Transverse colon (tissue), 4 donors: ENCODE measurements around the gene EYA4. TPM values are rescaled to one million over a fixed set of nuclear protein-coding genes. Genes with fewer than 3 reads are reported as not detected.

Source experiments
- DNase-seq: peaks from one replicate; pipeline ENCODE4 v3.0.0-alpha.2; 2019
- H3K27ac ChIP-seq, 4 donors: fragments of 200-600 bp; sonication (generic); 2 replicates each; pipeline ENCODE4 v1.5.1; 2016 to 2018; ENCODE audit warnings: inconsistent platforms in 4 of 4
- H3K27me3 ChIP-seq: fragments of 200-600 bp; sonication (generic); 2 replicates; pipeline ENCODE4 v1.5.1; 2017; ENCODE audit warnings: inconsistent platforms
- H3K36me3 ChIP-seq, 4 donors: fragments of 200-600 bp; sonication (generic); 2 replicates each; pipeline ENCODE4 v1.5.1; 2017 to 2019; ENCODE audit warnings: inconsistent platforms in 4 of 4
- H3K4me1 ChIP-seq, 4 donors: fragments of 200-600 bp; sonication (generic); 2 replicates each; pipeline ENCODE4 v1.5.1; 2017 to 2020; ENCODE audit warnings: inconsistent platforms in 4 of 4
- H3K4me3 ChIP-seq, 4 donors: fragments of 200-600 bp; sonication (generic); 1 replicate in 1 of 4; 2 replicates in 3 of 4; pipeline versions ENCODE4 v1.5.1 to v1.6.1; 2017 to 2019; ENCODE audit warnings: inconsistent platforms in 4 of 4
- H3K9me3 ChIP-seq, 2 donors: fragments of 200-600 bp; sonication (generic); 2 replicates each; pipeline ENCODE4 v1.5.1; 2017 to 2019; ENCODE audit warnings: inconsistent platforms in 2 of 2
- EP300 ChIP-seq: sonication (generic); formaldehyde crosslinking; IDR thresholded peaks from one replicate; pipeline ENCODE4 v1.6.1; 2017; ENCODE audit warnings: antibody characterized with exemption, low read depth
- POLR2A ChIP-seq: fragments of 450-650 bp; IDR thresholded peaks from one replicate; pipeline ENCODE4 v1.6.1; 2016; ENCODE audit warnings: antibody characterized with exemption, mild to moderate bottlenecking, moderate library complexity
- POLR2AphosphoS5 ChIP-seq, 3 donors: sonication (generic); formaldehyde crosslinking; IDR thresholded peaks; one replicate each; pipeline ENCODE4 v1.6.1; 2016; ENCODE audit warnings: antibody characterized with exemption in 3 of 3
- WGBS, 2 donors: methylation state at CpG; one replicate each; pipeline ENCODE4 v1.1.5; 2018; ENCODE audit warnings: low coverage in 1 of 2; 5-methylcytosine and 5-hydroxymethylcytosine counted together
- in situ Hi-C, 4 donors: fragments of 200-750 bp; cut with MboI; loops; one replicate each; pipeline versions ENCODE4 v1.15.0 to v1.15.1; 2017; ENCODE audit warnings: low sequenced_read_pairs in 3 of 4, low pct_ligation_motif_present in 1 of 4, low pct_unique_long_range_greater_than_20kb in 1 of 4
- intact Hi-C: fragments of 100-400 bp; cut with DNase I; formaldehyde crosslinking; loops from one replicate; pipeline ENCODE4 v1.15.1; 2023; ENCODE audit warnings: low total_unique reads
- total RNA-seq, 4 donors: library from RNA; depleted of rRNA; stranded (reverse); fragments of >200 nt; gene quantifications; one replicate each; pipeline ENCODE4 v1.1.0, GENCODE V29; 2016
- TF ChIP-seq, protein P1 (sequence below), 5 experiments: fragments of 200-600 bp in 3 of 5; fragments of 450-650 bp in 2 of 5; sonication (generic) in 3 of 5; IDR thresholded peaks; 1 replicate in 2 of 5; 2 replicates in 3 of 5; pipeline ENCODE4 v1.5.1; 2016 to 2017; ENCODE audit warnings: antibody characterized with exemption in 5 of 5, inconsistent platforms in 3 of 5, mild to moderate bottlenecking in 2 of 5, moderate library complexity in 1 of 5

The EYA4 gene
- total RNA-seq, 4 donors from 2014 or later, result 0.27 to 0.64 TPM; not detected in 2

DNA sequence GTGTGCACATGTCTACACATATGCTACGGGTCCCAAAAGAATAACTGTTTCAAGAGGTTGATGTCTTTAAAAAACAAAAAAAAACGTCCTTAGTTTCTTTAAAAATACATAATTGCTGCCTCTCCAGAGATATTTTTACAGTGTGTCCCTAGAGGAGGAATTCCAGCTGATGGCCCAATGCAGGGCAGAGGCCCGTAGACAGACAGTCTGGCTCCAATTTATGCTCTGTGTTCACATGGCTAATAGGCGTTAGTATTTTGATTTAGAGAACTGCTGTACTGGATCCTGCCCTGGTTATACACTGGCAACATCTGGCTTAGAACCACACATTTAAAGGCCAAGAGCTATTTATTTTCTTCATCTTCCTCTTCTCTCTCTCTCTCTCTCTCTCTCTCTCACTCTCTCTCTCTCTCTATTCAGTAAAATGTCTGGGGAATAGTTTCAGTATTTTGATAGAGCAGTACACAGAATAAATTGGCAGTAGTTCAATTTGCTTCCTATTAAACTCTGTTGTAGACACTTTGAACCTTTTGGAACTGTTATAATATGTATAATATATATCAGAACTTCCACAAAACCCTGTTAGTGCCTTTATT is 260.6 kb downstream of the EYA4 start:
- no peak for DNase-seq
- no peaks in the 10 kb centered on the region for H3K36me3 ChIP-seq
- no peak overlapping the region for H3K4me3 ChIP-seq
- intact Hi-C loops (no loop called here), in situ Hi-C loops (no loop called here)
- WGBS, 2 donors, result 50 to 57% methylated on average over 4 of the region's 4 CpGs
- H3K4me1 ChIP-seq, result peaks cover 0 to 13% (median 0%) of the 10 kb centered on the region in 4 donors
- no peaks in the 10 kb centered on the region for H3K9me3 ChIP-seq
- no peak overlapping the region for H3K27ac ChIP-seq
- H3K27me3 ChIP-seq, result no peaks in the 10 kb centered on the region
- TF ChIP-seq, protein P1, sequence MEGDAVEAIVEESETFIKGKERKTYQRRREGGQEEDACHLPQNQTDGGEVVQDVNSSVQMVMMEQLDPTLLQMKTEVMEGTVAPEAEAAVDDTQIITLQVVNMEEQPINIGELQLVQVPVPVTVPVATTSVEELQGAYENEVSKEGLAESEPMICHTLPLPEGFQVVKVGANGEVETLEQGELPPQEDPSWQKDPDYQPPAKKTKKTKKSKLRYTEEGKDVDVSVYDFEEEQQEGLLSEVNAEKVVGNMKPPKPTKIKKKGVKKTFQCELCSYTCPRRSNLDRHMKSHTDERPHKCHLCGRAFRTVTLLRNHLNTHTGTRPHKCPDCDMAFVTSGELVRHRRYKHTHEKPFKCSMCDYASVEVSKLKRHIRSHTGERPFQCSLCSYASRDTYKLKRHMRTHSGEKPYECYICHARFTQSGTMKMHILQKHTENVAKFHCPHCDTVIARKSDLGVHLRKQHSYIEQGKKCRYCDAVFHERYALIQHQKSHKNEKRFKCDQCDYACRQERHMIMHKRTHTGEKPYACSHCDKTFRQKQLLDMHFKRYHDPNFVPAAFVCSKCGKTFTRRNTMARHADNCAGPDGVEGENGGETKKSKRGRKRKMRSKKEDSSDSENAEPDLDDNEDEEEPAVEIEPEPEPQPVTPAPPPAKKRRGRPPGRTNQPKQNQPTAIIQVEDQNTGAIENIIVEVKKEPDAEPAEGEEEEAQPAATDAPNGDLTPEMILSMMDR (IDR thresholded peaks at IDR 0.05), result no peak
- TF ChIP-seq POLR2AphosphoS5 (IDR thresholded peaks at IDR 0.05), result no peak
- no peak for TF ChIP-seq EP300
- TF ChIP-seq POLR2A, result no peak

DNA sequence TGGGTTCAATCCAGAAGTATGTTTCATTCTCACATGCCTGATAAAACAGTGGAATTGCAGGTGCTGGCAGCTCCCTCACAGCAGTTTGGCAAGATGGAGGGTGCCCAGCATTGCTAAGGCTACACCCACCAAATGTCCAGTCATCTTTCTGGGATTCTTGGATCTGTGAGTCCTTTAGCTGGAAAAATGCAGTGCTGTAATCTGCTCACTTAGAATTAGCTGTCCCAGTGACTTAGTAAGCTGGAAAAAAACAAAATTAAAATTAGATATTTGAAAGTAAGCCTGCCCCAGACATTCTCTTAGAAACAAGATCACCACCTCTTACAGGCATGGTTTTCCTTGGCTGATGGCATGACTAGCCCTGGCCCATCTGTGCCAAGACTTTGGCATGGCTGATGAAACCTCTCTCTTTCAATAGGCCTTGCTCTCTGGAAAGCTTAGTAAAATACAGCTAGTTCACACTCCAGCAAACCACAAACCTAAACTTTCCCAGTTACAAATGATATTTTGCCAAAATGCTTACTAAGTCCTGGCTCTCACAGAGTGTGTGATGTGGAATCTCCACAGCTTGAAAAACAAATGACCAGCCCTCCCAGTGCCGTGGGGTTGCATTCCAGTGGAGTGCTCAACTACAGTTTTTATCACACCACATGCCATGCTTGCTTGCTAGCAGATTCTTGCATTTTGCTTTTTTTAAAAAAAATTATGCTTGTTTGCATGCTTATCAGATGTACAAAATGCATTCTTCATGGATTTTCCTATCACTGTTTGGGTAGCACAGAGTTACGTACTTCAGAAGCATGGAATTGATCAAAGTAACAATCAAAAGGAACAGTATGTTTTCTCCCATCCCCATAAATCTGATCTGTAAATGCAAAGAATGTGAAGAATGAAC is 261.5 kb downstream of the EYA4 start:
- no peak overlapping the region for H3K4me3 ChIP-seq
- intact Hi-C loops (no loop called here), in situ Hi-C loops (no loop called here)
- TF ChIP-seq, protein P1 (IDR thresholded peaks at IDR 0.05), result no peak
- TF ChIP-seq POLR2A (no peak), POLR2AphosphoS5 (IDR thresholded peaks at IDR 0.05) (no peak), EP300 (no peak)
- 70 to 72% methylated on average over 2 of the region's 2 CpGs for WGBS, 2 donors
- H3K9me3 ChIP-seq, result no peaks in the 10 kb centered on the region
- no peak for DNase-seq
- H3K4me1 ChIP-seq, result peaks cover 0 to 13% (median 0%) of the 10 kb centered on the region in 4 donors
- no peaks in the 10 kb centered on the region for H3K27me3 ChIP-seq
- H3K36me3 ChIP-seq, result no peaks in the 10 kb centered on the region
- no peak overlapping the region for H3K27ac ChIP-seq

DNA sequence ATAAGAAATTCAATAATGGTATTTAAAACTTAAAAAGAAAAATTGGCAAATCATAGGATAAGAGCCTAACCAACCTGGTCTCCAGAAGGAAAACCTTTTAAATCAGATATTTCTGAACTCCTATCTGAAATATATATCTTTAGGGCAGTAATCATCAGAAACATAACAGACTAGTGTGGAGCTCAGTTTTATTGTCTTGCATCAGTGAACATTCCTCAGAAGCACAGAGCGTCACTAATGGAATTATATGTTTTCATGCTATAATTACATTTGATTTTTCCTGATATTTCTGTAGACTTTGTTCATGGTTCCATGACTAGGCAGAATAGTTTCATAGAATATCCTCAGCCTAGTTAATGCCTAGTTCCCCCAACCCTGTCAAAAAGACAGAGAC is 262.2 kb downstream of the EYA4 start:
- no peak for DNase-seq
- H3K4me1 ChIP-seq, result peaks cover 0 to 13% (median 0%) of the 10 kb centered on the region in 4 donors
- 83 to 84% methylated on average over 1 of the region's 1 CpG for WGBS, 2 donors
- TF ChIP-seq EP300, result no peak
- no peak for TF ChIP-seq POLR2A
- TF ChIP-seq, protein P1 (IDR thresholded peaks at IDR 0.05), result no peak
- no peak for TF ChIP-seq POLR2AphosphoS5 (IDR thresholded peaks at IDR 0.05)
- H3K9me3 ChIP-seq, result no peaks in the 10 kb centered on the region
- H3K4me3 ChIP-seq, result no peak overlapping the region
- in situ Hi-C loops (no loop called here), intact Hi-C loops (no loop called here)
- H3K36me3 ChIP-seq, result no peaks in the 10 kb centered on the region
- H3K27me3 ChIP-seq, result no peaks in the 10 kb centered on the region
- H3K27ac ChIP-seq, result no peak overlapping the region

DNA sequence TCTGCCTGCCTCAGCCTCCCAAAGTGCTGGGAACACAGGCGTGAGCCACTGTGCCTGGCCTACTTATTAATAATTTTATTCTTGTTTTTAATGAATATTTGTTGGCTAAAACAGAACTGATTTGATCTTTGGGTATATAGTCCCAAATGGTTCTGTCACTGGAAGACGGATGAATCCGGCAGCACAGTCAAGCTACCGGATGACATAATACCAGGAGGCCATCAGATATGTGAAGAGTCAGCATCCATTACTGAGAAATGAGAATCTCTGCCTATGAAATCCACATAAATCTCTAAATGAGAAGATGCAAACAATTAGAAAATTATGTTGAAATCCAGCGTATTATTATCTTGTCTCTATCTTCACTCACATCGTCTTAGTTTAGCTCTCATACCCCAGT is 263.0 kb downstream of the EYA4 start:
- no peak overlapping the region for H3K4me3 ChIP-seq
- 90 to 92% methylated on average over 6 of the region's 6 CpGs for WGBS, 2 donors
- H3K4me1 ChIP-seq, result peaks cover 0 to 13% (median 0%) of the 10 kb centered on the region in 4 donors
- in situ Hi-C loops (no loop called here), intact Hi-C loops (no loop called here)
- no peaks in the 10 kb centered on the region for H3K36me3 ChIP-seq
- DNase-seq, result no peak
- H3K27me3 ChIP-seq, result no peaks in the 10 kb centered on the region
- no peaks in the 10 kb centered on the region for H3K9me3 ChIP-seq
- no peak overlapping the region for H3K27ac ChIP-seq
- TF ChIP-seq, protein P1 (IDR thresholded peaks at IDR 0.05), result no peak
- no peak for TF ChIP-seq POLR2A
